ENCODE results near the gene CCNG1.
"Not testable (repeated sequence)": the region's sequence is repeated elsewhere in the genome, so short reads cannot be mapped to it uniquely, and the experiment has no call there.

The CCNG1 gene

DNA sequence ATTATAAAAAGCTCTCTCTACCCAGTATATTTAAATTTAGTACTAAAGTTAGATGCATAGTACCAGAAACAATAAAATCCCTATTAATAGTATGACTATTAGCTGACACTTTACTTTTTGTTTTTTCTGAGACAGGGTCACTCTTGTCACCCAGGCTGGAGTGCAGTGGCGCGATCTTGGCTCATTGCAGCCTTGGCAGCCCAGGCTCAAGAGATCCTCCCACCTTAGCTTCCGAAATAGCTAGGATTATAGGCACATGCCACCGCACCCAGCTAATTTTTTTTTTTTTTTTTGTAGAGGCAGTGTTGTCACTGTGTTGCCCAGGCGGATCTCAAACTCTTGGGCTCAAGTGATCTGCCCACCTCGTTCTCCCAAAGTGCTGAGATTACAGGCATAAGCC, 8.0 kb downstream of the CCNG1 start:
- no peak for DNase-seq

- DNase-seq, result no peak
These were observed 9.8 kb downstream of the CCNG1 start for GRCh38 chr5:163447191-163447590.

GRCh38 chr5:163447875-163448274, 10.5 kb downstream of the CCNG1 start:
- DNase-seq, result no peak

DNA sequence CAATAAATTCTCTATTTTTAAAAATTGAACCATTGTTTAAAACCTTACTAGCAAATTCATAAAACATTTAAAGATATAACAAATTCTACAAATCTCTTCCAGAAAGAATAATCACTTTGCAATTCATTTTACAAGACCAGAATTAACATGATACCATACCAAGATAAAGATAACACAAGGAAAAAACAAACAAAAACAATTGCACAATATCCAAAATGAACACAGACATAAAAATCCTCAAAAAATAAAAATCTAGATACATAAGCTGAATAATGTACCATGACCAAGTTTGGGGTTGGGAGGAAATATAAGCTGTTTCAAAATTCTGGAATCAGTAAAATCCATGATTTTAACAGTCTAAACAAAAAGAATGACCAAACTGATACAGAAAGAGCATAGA, 11.1 kb downstream of the CCNG1 start:
- DNase-seq, result no peak

DNA sequence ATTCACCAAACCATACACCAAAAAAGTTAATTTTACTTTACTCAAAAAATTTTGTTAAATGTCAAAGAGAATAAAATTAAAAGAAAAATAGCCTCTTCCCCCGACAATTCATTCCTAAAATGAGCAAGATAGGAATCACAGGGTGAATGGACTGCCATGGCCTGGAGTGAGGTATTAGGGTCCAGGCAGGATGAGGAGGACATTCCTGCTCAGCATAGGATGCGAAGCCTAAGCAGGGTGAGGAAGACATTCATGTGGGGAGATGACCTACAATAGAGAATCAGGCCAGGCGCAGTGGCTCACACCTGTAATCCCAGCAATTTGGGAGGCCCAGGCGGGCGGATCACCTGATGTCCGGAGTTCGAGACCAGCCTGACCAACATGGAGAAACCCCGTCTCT, 14.1 kb downstream of the CCNG1 start:
- no peak for DNase-seq

GRCh38 chr5:163453705-163454104, 16.3 kb downstream of the CCNG1 start:
- no peak for DNase-seq

GRCh38 chr5:163455406-163455805, 18.0 kb downstream of the CCNG1 start:
- not testable (repeated sequence) for DNase-seq

GRCh38 chr5:163456029-163456589, 18.7 kb downstream of the CCNG1 start:
- no peak for DNase-seq

GRCh38 chr5:163456840-163457239, 19.4 kb downstream of the CCNG1 start:
- no peak for DNase-seq

- no peak for DNase-seq
These were observed 21.5 kb downstream of the CCNG1 start for GRCh38 chr5:163458778-163459385.

GRCh38 chr5:163459462-163459818, 22.0 kb downstream of the CCNG1 start:
- DNase-seq, result no peak

DNA sequence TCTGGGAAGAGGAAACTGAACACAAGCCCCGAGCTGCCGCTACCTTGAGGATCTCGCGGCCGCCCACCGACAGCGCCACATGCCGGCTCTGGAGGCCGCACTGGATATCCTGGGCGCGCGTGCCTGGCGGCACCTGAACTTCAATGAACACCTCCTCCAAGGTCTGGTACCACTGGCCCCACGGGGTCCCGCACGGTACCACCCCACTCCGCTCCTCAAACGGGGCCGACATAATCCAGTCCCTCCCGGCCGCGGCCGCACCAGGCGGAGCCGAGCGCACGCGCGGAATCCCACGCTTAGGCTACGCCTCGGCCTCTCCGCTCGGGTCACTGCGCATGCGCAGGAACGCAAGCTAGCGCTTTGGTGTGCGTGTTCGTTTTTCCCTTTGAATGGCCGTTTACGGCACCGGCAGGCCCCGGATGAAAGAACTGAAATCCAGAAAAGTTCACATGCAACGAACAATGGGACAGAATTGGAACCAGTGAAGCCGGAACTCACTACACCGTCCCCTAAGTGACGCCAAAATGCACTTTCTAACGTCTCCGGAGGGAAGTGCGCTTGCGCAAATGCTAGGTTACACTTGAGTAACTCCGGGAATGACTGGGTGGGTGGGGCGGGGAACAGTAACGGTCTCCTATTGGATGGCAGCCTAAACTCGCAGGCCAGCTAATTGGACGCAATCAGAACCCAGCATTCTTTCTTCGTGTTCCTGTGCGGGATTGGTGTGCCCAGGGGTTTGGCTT, 22.6 kb downstream of the CCNG1 start, which contains the start of gene NUDCD2:
Gene NUDCD2, minus strand, starts transcription at position 284 of the 743 bp plus-strand sequence. Its CDS starts 52 bp downstream, at position 232.
- DNase-seq, result peak; percentile 92

DNA sequence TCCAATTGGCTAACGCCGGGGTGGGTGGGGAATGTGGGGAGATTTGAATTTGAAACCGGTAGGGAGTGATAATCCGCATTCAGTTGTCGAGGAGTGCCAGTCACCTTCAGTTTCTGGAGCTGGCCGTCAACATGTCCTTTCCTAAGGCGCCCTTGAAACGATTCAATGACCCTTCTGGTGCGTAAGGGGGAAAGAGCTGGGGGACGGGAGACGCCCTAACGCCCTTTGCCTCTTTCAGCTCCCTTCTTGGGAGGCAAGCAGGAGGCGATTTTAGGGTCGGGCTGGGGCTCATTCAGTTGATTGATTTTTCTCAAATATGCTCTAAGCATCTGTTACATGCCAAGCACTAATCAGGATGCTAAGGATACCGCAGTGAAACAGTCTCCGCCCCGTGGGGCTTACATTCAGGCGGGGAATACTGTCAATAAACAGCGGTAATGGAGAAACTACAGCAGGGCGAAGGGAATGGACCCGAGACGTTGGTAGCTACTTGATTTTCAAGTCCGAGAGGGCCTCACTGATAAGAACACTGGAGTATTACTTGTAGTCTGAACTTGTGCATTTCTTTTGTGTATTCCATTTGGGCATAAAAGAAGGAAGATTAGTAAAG, 23.3 kb downstream of the CCNG1 start, which contains the start of gene HMMR:
Gene HMMR, plus strand, starts transcription at position 71 of the 610 bp plus-strand sequence. Its CDS starts 61 bp downstream, at position 132.
- no peak for DNase-seq

DNA sequence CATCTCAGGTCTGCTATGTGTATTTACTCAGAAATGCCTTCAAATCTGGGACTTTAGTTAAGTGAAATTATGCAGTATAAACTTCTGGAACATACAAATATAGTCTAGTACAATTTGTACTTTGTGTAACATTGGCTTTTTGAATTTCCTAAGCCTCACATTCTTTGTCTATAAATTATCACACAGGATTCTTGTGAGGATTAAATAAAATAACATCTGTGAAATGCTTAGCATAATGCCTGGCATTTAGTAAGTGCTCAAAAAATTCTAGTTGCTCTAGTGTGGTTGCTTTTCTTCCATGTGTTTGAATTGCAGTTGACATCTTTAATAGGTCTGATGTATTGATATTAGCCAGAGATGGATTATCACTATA, 25.7 kb downstream of the CCNG1 start:
- no peak for DNase-seq

GRCh38 chr5:163467682-163468081, 30.3 kb downstream of the CCNG1 start:
- DNase-seq, result no peak

- DNase-seq, result no peak
These were observed 36.3 kb downstream of the CCNG1 start for GRCh38 chr5:163473635-163474243.

DNA sequence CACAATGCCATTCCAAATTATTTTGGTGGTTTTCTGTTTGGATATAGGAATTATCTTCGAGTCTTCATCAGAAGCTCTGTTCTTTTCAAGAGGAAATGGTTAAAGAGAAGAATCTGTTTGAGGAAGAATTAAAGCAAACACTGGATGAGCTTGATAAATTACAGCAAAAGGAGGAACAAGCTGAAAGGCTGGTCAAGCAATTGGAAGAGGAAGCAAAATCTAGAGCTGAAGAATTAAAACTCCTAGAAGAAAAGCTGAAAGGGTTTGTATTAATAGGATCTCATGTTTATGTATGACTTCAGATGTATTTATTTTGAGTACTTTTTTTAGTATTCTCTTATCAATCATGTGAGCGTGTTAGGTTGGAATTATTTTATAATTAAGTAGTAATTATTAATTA, 38.0 kb downstream of the CCNG1 start:
- DNase-seq, result no peak

DNA sequence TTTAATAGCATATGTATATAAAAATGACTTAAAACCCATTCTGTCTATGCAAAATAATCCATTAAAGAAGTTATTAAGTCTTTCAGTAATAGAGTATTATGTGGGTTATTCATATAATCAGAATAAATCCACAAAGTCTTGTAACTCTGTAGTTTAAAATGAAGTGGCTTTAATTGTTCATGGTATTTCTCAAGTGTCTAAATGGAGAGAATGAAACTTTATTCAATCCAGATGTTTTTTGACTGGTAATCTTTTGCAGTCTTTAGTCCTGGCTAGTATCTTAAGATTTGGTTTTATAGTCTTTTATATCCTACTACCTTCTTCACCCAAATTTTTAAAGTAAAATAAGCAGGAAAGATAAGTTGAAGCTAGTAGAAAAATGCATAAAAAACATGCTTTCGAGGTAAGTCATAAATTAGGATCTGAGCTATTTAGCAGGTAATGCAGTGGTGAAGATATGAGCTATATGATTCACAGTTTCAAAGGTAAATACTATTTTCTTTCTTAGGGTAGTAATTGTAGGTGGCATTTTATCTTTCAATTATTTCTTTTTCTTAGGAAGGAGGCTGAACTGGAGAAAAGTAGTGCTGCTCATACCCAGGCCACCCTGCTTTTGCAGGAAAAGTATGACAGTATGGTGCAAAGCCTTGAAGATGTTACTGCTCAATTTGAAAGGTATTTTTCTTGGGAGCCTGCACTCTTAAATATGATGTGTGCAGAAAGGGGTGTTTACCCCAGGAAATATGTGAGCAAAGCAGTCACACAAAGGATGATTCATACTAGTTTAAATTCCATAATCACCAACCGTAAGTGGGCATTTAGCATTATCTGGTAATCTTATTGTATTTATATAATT, 41.0 kb downstream of the CCNG1 start:
- DNase-seq, result no peak

DNA sequence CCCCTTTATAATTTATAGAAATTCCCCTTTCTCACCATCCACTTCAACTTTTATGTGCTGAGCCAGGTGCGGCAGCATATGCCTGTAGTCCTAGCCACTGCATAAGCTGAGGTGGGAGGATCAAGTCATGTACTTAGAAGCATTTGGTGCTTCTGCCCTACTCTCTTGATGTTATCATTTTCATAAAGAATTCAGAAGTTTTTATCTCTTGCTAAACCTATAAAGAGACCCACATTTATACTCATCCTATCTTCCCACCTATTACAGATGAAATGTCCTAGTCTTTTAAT, 41.5 kb downstream of the CCNG1 start:
- no peak for DNase-seq

GRCh38 chr5:163489055-163489744, 51.8 kb downstream of the CCNG1 start:
- no peak for DNase-seq

- DNase-seq, result no peak
These were observed 52.3 kb downstream of the CCNG1 start for GRCh38 chr5:163489745-163490075.
